HG03442 (cell line): Measurements from ENCODE around the gene ZNF35.

ENCODE experiments used
- ATAC-seq: cut with Tn5 transposase; IDR thresholded peaks from one replicate; pipeline ENCODE4 v1.9.1; 2021; ENCODE audit warnings: mild to moderate bottlenecking, moderate library complexity; ENCODE audit not compliant: unreplicated experiment

ZNF35 gene

GRCh38 chr3:44682182-44682896 is 33.8 kb downstream of the ZNF35 start:
- ATAC-seq: no peak

- no peak for ATAC-seq
These were observed 36.7 kb downstream of the ZNF35 start for GRCh38 chr3:44685128-44685800.

GRCh38 chr3:44687898-44688297 is 39.4 kb downstream of the ZNF35 start:
- ATAC-seq: no peak
